ENCODE results near the gene SDK1. TPM values are rescaled to one million over a fixed set of nuclear protein-coding genes. Genes with fewer than 3 reads are reported as not detected.

Gene SDK1
- total and polyA plus RNA-seq, 4 donors, result 0.12 to 0.47 (median 0.36) TPM

DNA sequence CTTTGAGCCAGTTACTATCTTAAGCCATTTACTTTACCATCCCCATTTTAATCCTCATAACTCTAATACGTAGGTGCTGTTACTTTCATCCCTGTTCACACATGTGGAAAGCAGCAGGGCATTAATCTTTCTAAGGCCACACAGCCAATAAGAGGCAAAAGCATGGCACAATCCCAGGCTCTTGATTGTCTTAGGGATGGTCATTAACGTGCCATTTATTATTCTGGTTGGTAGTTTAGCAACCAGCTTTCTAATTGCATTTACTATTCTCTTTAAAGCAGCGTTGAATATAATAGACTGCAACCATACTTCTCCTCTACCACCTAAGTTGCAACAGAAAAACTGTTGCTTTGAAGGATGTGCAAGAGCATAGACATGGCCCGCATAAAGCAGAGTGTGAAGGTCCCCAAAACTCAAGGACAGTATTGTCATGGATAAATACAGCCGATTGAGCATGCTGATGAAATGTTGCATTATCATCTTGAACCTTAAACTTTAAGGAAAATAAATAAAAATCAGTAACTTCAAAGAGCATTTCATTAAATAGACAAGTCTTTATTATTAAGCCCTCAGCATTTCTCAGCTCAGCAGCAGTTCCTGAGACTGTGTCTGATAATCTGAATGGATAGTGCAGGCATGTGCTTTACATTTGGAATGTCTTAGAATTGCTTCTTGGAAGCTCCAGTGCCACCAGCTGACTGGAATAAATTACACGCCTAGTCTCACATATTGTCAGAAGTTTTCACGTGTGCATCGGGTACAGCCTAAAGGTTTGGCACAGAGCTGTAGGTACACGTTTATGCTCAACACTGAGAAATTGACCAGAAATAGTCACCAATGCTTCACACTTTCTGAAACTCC is 467.1 kb downstream of the SDK1 start:
- Histone ChIP-seq H3K27me3 (ENCODE audit: control insufficient read depth in 4 of 4, insufficient read depth in 4 of 4, low read length in 3 of 4) (peaks cover 0 to 3% (median 0%) of the 10 kb centered on the region in 4 donors), H3K27ac (ENCODE audit: low read depth in 1 of 2, low read length in 2 of 2) (no peak overlapping the region), H3K9me3 (ENCODE audit: control insufficient read depth in 4 of 4, low read length in 3 of 4) (no peaks in the 10 kb centered on the region), H3K36me3 (ENCODE audit: control insufficient read depth in 4 of 4, insufficient read depth in 3 of 4, low read depth in 1 of 4, low read length in 3 of 4) (no peaks in the 10 kb centered on the region), H3K9ac (ENCODE audit: low read depth in 1 of 2, low read length in 2 of 2) (peak overlapping the region in 1 of 2 donors; percentile 6), H3K4me1 (ENCODE audit: control insufficient read depth in 4 of 4, insufficient read depth in 4 of 4, low read length in 3 of 4) (no peaks in the 10 kb centered on the region), H3K4me3 (ENCODE audit: low read depth in 1 of 3, low read length in 3 of 3) (no peak overlapping the region)
- TF ChIP-seq, protein P1, sequence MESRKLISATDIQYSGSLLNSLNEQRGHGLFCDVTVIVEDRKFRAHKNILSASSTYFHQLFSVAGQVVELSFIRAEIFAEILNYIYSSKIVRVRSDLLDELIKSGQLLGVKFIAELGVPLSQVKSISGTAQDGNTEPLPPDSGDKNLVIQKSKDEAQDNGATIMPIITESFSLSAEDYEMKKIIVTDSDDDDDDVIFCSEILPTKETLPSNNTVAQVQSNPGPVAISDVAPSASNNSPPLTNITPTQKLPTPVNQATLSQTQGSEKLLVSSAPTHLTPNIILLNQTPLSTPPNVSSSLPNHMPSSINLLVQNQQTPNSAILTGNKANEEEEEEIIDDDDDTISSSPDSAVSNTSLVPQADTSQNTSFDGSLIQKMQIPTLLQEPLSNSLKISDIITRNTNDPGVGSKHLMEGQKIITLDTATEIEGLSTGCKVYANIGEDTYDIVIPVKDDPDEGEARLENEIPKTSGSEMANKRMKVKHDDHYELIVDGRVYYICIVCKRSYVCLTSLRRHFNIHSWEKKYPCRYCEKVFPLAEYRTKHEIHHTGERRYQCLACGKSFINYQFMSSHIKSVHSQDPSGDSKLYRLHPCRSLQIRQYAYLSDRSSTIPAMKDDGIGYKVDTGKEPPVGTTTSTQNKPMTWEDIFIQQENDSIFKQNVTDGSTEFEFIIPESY (IDR thresholded peaks at IDR 0.05), result no peak
- TF ChIP-seq NR2F2 (IDR thresholded peaks at IDR 0.05), result no peak
- no peak for TF ChIP-seq GABPA (IDR thresholded peaks at IDR 0.05 in 1 of 2, conservative IDR thresholded peaks at IDR 0.05 in 1 of 2)
- TF ChIP-seq, protein P2, sequence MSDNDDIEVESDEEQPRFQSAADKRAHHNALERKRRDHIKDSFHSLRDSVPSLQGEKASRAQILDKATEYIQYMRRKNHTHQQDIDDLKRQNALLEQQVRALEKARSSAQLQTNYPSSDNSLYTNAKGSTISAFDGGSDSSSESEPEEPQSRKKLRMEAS (IDR thresholded peaks at IDR 0.05), result no peak
- TF ChIP-seq TAF1 (conservative IDR thresholded peaks at IDR 0.05), result no peak
- no peak for TF ChIP-seq YY1 (IDR thresholded peaks at IDR 0.05)
- WGBS, result 81% methylated on average over 9 of the region's 9 CpGs
- DNase-seq (ENCODE audit: low spot score), result no peak

DNA sequence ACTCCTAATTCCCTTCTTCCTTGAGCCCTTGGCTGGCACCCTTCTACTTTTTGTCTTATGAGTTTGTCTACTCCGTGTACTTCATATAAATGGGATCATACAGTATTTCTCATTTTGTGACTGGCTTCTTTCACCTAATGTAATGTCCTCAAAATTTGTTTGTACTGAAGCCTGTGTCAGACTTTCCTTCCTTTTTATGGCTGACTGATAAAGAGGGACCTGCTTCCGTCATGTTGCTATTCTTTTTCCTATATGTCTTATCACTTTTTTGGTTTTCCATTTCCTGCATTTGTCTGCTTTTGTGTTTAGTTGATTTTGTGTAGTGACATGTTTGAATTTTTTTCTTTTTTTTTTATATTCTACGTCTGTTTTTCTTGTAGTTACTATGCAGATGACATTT is 470.9 kb downstream of the SDK1 start:
- H3K9ac ChIP-seq (ENCODE audit: low read depth in 1 of 2, low read length in 2 of 2), result no peak overlapping the region
- H3K36me3 ChIP-seq (ENCODE audit: control insufficient read depth in 4 of 4, insufficient read depth in 3 of 4, low read depth in 1 of 4, low read length in 3 of 4), result no peaks in the 10 kb centered on the region
- no peaks in the 10 kb centered on the region for H3K27me3 ChIP-seq (ENCODE audit: control insufficient read depth in 4 of 4, insufficient read depth in 4 of 4, low read length in 3 of 4)
- DNase-seq (ENCODE audit: low spot score), result no peak
- no peaks in the 10 kb centered on the region for H3K9me3 ChIP-seq (ENCODE audit: control insufficient read depth in 4 of 4, low read length in 3 of 4)
- H3K27ac ChIP-seq (ENCODE audit: low read depth in 1 of 2, low read length in 2 of 2), result no peak overlapping the region
- TF ChIP-seq RXRA (IDR thresholded peaks at IDR 0.05), result no peak
- TF ChIP-seq, protein P1 (IDR thresholded peaks at IDR 0.05), result no peak
- no peak for TF ChIP-seq FOXA1 (IDR thresholded peaks at IDR 0.05)
- no peak for TF ChIP-seq SP1 (IDR thresholded peaks at IDR 0.05)
- TF ChIP-seq, protein P3, sequence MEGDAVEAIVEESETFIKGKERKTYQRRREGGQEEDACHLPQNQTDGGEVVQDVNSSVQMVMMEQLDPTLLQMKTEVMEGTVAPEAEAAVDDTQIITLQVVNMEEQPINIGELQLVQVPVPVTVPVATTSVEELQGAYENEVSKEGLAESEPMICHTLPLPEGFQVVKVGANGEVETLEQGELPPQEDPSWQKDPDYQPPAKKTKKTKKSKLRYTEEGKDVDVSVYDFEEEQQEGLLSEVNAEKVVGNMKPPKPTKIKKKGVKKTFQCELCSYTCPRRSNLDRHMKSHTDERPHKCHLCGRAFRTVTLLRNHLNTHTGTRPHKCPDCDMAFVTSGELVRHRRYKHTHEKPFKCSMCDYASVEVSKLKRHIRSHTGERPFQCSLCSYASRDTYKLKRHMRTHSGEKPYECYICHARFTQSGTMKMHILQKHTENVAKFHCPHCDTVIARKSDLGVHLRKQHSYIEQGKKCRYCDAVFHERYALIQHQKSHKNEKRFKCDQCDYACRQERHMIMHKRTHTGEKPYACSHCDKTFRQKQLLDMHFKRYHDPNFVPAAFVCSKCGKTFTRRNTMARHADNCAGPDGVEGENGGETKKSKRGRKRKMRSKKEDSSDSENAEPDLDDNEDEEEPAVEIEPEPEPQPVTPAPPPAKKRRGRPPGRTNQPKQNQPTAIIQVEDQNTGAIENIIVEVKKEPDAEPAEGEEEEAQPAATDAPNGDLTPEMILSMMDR (IDR thresholded peaks at IDR 0.05; ENCODE audit: low read depth, low read length, missing input control), result no peak
- TF ChIP-seq EGR1 (IDR thresholded peaks at IDR 0.05; ENCODE audit: low read depth in 2 of 2), result no peak
- TF ChIP-seq, protein P2 (IDR thresholded peaks at IDR 0.05), result no peak
- TF ChIP-seq YY1 (IDR thresholded peaks at IDR 0.05), result no peak
- no peak for TF ChIP-seq HNF4A (conservative IDR thresholded peaks at IDR 0.05)
- TF ChIP-seq HNF4G (IDR thresholded peaks at IDR 0.05), result no peak
- TF ChIP-seq, protein P4, sequence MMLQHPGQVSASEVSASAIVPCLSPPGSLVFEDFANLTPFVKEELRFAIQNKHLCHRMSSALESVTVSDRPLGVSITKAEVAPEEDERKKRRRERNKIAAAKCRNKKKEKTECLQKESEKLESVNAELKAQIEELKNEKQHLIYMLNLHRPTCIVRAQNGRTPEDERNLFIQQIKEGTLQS (IDR thresholded peaks at IDR 0.05), result no peak
- TF ChIP-seq TAF1 (conservative IDR thresholded peaks at IDR 0.05), result no peak
- TF ChIP-seq, protein P5, sequence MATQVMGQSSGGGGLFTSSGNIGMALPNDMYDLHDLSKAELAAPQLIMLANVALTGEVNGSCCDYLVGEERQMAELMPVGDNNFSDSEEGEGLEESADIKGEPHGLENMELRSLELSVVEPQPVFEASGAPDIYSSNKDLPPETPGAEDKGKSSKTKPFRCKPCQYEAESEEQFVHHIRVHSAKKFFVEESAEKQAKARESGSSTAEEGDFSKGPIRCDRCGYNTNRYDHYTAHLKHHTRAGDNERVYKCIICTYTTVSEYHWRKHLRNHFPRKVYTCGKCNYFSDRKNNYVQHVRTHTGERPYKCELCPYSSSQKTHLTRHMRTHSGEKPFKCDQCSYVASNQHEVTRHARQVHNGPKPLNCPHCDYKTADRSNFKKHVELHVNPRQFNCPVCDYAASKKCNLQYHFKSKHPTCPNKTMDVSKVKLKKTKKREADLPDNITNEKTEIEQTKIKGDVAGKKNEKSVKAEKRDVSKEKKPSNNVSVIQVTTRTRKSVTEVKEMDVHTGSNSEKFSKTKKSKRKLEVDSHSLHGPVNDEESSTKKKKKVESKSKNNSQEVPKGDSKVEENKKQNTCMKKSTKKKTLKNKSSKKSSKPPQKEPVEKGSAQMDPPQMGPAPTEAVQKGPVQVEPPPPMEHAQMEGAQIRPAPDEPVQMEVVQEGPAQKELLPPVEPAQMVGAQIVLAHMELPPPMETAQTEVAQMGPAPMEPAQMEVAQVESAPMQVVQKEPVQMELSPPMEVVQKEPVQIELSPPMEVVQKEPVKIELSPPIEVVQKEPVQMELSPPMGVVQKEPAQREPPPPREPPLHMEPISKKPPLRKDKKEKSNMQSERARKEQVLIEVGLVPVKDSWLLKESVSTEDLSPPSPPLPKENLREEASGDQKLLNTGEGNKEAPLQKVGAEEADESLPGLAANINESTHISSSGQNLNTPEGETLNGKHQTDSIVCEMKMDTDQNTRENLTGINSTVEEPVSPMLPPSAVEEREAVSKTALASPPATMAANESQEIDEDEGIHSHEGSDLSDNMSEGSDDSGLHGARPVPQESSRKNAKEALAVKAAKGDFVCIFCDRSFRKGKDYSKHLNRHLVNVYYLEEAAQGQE (IDR thresholded peaks at IDR 0.05), result no peak
- no peak for TF ChIP-seq NR2F2 (IDR thresholded peaks at IDR 0.05)
- TF ChIP-seq RAD21 (IDR thresholded peaks at IDR 0.05), result no peak
- TF ChIP-seq FOXA2 (IDR thresholded peaks at IDR 0.05), result no peak
- 66% methylated on average over 3 of the region's 3 CpGs for WGBS
- no peak overlapping the region for H3K4me3 ChIP-seq (ENCODE audit: low read depth in 1 of 3, low read length in 3 of 3)
- no peaks in the 10 kb centered on the region for H3K4me1 ChIP-seq (ENCODE audit: control insufficient read depth in 4 of 4, insufficient read depth in 4 of 4, low read length in 3 of 4)

Data from liver (tissue), 9 donors.